IPS-11a (cell line): ENCODE data around the gene FGD4.

Source experiments
- H3K4me3 ChIP-seq: one replicate; pipeline ENCODE4 v1.5.1; 2013; ENCODE audit warnings: low read depth, low read length, control low read depth

FGD4 gene

DNA sequence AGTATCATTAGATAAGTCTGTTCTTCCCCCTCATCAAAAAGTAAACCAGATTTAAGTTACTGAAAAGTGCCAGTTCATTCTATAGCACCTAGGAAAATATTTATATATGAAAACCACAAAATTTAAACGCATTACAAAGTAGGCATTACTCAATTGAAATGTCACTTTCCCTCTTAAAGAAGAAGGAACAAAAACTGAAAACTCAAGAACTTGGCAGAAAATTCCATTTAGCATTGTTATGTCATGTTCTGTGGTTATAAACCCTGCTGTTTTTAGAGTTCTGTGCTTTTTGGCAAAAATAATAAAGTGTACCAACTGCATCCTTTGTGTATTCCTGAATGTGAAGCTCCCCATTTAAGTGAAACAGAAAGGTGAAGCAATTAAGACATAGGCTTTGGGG lies 3.6 kb downstream of the FGD4 start:
- H3K4me3 ChIP-seq = no peak overlapping the region

DNA sequence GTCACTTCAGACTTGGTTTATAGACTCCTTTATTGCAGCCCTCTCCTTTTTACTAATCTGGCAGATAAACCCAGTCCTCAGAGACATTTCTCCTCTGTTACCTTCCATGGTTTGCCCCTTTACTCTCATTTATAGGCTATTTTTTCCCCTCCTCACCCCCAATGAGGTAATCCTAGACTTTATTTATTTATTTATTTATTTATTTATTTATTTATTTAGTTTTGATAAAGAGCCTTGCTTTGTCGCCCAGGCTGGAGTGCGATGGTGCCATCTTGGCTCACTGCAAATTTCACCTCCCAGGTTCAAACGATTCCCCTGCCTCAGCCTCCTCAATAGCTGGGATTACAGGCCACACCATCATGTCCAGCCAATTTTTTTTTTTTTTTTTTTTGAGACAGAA lies 8.4 kb downstream of the FGD4 start:
- no peak overlapping the region for H3K4me3 ChIP-seq

DNA sequence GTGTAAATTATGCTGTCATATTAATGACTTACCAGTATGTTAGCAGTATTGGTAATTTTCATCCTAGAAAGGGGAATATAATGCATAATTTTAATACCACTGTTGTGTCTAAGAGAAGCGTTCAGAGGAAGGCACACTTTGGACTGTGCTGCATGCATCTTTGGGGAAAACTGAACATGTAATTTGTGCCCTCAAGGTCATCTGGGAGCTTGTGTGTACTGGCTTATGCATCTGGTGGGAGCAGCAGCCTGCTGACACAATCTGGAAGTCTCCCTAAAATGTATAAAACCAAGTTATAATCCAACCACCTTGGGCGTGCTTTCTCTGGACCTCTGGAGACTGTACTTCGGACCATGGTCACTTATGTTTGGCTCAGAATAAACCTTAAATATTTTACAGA lies 14.1 kb downstream of the FGD4 start:
- no peak overlapping the region for H3K4me3 ChIP-seq

DNA sequence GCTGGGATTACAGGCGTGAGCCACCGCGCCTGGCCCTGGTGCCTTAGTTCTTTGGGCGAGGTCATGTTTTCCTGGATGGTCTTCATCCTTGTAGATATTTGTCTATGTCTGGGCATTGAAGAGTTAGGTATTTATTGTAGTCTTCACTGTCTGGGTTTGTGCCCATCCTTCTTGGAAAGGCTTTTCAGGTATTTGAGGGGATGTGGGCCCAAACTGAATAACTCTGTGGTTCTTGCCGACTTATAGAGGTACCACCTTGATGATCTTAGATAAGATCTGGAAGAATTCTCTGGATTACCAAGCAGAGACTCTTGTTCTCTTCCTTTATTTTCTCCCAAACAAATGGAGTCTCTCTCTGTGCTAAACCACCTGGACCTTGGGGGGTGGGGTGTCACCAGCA lies 18.9 kb downstream of the FGD4 start:
- no peak overlapping the region for H3K4me3 ChIP-seq

DNA sequence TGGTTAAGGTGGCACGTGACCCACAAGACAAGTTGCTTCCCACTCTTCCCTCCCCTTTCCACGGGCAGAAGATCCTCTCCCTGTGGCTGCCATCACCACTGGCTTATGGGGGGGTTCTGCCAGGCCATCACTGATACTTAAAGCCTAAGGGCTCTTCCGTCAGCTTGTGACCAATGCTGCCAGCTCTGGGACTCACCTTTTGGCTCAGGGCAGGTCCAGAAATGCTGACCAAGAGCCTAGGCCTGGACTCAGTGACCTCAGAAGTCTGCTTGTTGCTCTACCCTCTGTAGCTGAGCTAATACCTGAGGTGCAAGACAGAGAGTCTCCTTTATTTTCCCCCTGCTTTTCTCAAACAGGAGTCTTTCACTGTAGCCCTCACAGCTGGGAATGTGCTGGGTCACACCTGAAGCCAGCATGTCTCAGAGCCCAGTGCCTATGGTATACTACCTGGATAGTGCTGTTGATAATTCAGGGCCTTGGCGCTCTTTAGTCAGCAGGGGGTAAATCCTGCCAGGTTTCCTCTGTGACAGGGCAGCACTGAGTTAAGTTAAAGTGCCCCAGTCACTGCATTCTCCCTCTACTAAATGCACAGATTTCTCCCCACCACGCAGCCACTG lies 19.7 kb downstream of the FGD4 start:
- H3K4me3 ChIP-seq = no peak overlapping the region

DNA sequence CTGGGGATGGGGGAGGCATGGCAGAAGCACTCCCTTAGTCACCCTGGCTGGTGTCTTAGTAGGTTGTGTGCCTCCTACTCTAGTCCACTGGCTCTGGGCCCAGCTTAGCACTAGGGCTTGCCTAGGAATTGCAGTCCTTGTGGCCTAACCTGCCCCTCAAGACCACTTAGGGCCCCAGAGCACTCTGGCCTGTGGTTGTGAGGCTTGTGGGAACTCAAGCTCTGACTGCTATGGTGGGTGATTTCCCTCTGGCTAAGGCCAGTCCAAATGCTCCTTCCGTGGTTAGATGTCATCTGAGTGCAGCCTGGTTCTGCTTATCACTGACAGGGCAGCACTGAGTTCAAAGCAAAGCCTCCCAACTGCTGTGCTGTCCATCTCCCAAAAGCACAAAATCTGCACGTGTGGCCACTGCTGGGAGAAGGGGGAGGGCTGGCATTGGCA lies 20.2 kb downstream of the FGD4 start:
- no peak overlapping the region for H3K4me3 ChIP-seq

DNA sequence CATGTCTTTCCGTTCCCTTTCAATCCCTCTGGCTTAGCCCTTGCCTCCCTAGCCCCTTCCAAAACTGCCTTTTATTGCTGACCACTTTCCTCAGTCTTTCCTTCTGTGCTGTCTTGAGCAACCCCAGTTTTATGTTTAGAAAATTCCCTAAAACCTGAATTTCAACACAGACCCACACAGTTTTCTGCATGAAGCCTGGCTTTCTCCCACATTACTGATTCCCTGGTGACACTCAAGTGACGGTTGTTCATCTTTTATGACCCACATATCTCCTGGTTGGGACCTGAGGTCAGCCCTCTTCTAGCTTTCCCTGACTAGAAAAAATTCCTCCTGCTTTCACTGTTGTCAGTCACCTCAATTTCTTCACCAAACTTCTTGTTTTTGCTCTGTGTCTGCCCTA lies 21.0 kb downstream of the FGD4 start:
- H3K4me3 ChIP-seq = no peak overlapping the region

DNA sequence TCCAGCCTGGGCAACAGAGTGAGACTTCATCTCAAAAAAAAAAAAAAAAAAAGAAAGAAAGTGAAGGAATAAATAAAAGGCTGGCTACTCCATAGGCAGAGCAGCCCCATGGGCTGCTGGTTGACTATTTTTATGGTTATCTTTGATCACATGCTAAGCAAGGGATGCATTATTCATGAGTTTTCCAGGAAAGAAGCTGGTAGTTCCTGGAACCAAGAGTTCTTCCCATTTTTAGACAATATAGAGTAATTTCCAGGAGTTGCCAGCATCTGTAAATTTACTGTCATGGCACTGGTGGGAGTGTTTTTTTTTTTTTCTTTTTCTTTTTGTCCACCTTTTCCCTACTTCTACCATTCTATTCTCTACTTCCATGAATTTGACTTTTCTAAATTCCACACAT lies 24.2 kb downstream of the FGD4 start:
- H3K4me3 ChIP-seq = no peak overlapping the region

DNA sequence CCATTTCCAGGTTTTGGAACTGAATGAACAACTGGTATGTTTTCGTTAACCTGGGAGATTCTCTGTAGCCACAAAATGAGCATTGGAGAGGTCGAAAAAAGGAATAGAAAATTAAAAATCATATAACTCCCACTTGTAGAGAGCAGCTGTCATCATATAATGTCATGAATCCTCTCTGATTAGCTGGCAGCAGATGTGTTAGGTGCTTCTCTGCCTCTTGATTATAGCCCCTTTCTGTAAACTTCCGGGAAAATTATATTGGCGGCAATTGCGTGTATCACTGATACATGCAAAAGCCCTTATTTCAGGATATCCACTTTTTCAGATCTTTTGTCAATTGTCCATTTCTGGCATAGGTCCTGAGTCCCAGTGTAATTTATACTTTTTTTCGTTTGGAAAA lies 31.7 kb downstream of the FGD4 start:
- no peak overlapping the region for H3K4me3 ChIP-seq

DNA sequence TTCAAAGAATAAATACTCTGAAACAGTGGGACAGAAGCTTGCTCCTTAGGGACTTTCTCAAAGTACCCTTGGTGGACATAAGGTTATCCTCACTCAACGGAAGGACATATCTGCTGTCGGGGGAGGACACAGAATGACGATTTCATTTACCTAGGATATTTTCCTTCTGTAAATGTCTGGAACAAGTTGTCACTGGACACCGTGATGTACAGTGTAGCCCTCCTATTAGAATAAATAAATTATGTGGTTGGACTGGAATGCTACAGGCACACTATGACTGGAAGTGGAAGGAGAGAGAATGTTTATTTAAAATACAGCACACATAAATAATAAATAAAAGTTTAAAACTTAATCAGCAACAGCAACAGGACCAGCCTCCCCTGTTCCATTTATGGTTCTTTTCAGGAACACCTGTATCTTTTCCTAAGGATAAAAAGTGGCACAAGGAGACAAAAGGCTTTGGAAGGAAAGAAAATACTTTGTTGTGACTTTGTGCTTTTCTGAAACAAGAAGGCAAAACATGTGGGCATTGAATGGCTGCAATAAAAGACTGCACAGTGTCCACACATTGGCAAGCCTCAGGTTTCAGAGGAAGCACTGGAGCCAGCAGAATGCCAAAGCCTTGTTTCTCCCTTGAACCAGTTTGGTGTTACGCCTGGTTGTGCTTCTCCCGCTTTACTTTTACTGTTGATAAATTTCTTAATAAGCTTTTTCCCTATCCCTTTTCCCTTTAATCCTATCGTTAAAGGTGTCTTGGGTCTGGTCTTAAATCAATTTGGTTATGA lies 36.8 kb downstream of the FGD4 start:
- H3K4me3 ChIP-seq = no peak overlapping the region

DNA sequence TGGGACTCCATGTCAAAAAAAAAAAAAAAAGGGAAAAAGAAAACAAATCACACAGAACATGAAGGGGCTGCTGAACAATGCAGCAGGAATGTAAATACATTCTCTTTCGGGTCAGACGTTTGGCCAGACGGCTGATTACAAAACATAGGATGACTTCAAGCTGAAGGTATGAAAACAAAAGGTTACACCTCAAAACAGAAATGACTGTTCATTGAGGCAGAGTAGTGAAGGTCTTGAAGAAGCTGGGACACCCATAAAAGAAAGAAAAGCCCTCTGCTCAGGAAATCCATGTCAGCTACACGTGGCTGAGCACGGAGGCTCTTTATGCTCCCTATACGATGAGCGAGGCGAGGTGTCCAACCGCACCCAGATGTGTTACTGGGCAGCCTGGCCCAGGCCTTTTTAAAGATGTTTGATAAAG lies 37.7 kb downstream of the FGD4 start:
- no peak overlapping the region for H3K4me3 ChIP-seq

DNA sequence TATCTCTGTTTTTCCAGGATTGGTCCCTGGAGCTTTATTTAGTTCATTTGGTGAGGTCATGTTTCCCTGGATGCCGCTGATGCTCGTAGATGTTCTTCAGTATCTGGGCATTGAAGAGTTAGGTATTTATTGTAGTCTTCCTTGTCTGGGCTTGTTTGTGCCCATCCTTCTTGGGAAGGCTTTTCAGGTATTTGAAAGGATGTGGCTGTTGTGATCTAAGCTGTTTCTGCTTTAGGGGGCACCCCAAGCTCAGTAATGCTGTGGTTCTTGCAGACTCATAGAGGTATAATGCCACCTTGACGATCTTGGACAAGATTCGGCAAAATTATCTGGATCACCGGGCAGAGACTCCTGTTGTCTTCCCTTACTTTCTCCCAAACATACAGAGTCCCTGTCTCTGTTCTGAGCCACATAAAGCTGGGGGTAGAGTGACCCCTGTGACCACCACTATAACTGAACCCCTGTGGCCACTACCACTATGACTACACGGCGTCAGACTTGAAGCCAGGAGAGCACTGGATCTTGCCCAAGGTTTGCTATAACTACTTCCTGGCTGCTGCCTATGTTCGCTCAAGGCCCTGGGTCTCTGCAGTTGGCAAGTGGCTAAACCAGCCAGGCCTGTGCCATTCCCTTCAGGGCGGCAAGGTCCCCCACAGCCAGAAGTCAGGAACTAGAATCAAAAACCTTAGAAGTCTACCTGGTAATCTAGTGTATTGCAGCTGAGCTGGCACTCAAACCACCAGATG lies 40.9 kb downstream of the FGD4 start:
- H3K4me3 ChIP-seq = no peak overlapping the region

DNA sequence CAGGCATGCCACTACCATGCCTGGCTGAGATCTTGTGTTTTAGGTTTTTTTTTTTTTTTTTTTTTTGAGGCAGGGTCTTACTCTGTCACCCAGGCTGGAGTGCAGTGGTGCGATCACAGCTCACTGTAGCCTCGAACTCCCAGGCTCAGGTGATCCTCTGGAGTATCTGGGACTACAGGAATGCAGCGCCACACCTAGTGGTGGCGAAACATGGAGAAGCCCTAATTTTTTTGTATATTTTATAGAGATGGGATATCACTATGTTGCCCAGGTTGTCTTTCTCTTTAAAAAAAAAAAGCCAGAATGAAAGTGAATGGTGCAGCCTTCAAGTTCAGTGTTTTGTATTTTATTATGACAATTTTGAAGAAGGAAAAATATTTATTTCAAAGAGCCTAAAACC lies 44.1 kb downstream of the FGD4 start:
- H3K4me3 ChIP-seq = no peak overlapping the region

DNA sequence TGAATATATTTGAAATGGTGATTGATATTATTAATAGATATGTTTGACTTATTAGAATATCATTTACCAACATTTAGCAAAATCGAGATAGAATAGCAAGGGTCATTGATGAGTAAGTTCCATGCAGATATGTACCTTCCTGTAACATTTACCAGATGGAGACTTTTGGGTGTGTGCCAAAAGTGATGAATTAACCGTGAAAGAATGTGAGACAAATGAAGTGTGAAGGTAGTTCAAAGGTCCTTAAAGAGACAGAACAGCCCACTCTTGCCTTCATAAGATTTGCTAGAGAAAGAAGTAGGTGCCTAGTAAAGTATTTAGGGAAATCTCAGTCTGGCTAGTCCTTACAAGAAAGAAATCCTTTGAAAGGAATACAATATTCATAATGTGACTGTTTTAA lies 45.5 kb downstream of the FGD4 start:
- no peak overlapping the region for H3K4me3 ChIP-seq

DNA sequence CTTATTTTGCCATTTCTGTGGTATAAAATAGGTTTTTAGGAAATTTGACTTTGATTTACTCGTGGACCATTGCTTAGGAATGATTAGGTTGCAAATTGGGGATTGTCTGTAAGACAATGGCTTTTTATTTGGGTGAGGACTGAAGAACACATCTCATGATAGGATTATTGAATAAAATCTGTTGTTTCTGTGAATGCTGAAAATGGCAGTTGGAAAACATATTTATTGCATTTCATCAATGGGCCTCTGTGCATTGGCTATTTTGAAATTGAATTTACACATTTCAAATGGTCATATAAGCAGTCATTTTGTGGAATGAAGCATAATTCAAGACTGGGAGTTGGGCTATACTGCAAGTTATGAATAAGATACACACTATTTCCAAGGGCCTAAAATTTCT lies 46.0 kb downstream of the FGD4 start:
- H3K4me3 ChIP-seq = no peak overlapping the region

DNA sequence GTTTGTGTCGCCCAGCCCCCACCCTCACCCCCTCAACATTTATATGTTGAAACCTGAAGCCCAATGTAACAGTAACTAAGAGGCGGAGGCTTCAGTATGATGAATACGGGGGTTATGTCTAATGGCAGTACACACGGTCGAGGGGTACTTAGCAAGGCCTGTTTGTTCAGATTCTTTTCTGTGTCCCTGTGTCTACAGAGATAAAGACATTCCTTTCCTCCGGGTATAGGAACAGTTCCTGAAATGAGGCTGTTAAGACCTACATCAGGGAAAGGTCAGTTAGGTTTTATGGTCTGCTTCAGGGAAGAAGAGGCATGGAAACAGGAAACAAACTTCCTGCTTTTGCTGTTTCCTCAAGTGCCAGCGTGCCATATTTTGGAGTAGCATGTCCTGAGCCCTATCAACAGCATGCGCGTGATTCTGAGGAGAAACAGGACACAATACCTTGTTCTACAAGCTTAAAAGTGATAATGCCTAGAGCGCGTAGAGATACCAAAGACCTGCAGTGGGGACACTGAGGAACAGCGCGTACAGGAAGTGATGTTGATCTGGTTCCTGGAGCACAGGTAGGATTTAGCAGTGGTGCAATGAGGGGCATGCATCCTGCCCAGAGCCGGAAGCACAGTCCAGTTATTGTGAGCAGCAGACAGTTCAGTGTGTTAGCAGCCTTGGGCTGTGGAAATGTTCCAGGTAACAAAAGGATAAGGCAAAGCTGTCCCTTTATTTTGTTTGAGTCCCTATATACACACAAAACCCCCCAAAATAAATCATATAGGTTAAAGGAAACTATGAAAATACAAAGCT lies 47.2 kb downstream of the FGD4 start:
- H3K4me3 ChIP-seq = no peak overlapping the region

DNA sequence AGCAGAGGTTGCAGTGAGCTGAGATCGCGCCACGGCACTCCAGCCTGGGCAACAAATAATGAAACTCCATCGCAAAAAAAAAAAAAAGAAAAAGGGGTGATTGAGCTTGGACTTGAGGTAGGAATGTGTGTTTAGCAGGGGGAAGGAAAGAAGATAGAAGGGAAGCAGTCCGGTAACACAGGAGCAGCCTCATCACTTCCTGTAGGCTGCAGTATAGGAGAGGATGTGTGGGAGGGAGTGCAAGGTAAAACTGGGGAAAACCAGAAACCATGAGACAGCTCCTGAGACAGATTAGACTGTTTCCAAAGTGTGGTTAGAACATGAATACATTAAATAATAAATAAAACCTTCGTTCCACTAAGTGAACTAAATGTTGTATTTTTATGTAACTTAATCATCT lies 49.2 kb downstream of the FGD4 start:
- no peak overlapping the region for H3K4me3 ChIP-seq

DNA sequence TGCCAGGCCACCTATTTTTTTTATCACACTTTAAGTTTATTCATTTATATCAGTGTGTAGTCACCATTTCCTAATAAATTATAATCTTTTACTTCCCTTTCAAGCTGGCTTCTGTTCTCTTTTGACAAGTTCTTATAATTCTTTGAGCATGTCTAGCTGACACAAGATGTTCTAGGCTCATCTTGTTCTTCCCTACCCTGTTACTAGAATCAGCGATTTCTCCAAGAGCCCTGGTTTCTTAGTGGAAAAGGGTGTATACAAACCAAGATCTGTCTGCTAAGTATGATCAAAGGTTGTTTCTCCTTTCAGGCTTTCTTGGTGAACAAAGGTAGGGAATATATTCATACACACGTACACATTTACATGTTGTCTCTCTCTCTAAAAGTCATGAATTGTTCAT lies 51.0 kb downstream of the FGD4 start:
- no peak overlapping the region for H3K4me3 ChIP-seq

DNA sequence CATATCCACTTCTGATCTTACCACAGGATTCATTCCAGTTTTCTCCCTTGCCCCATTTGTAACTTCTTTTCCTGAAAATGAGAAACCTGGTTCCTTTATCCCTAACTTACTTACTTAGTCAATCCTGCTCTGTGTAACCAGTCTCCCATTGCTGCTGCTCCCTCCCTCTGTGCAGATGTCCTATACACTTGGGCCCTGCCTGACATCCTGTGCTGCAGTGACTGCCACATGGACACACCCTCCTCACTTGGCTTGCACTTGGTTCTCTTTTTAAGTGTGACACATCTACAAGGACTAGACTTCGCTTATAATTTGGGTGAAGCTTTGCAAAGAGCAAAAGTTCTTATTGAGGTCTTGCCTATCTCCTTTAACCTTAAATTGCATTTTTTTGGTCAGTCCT lies 51.4 kb downstream of the FGD4 start:
- H3K4me3 ChIP-seq = no peak overlapping the region

DNA sequence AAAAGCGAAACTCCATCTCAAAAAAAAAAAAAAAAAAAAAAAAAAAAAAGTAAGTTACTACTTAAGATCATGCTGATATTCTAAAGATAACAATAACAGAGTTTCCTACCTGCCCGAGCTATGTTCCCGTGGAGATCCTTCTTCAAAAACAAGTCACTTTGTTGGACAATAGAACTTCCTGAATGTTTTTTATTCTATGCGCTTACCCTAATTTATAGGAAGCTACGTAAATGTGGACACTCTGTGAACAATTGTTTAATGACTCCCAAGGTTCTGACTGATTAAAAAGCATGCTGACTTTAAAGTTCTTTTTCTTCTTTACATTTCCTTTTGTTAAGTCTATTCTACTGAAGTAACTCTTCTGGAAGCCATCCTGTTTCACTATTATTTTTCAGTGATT lies 52.5 kb downstream of the FGD4 start:
- H3K4me3 ChIP-seq = no peak overlapping the region

DNA sequence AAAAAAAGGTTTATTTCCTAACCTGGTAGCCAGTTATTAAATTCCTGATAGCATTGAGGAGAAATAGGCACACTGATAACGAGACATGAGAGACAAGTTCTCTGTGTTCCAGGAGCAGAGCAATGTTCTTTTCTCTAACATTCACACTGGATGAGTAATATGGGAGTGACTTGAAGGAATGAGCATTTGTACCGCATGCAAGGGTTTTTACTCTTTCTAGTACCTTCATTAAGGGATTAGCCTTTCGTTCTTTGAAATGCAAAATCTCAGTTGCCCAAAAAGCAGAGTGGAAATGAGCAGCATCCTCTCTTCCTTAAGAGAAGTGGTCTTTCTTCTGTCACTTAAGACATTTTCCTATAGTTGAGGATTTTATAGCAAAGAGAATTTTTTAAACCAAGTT lies 54.7 kb downstream of the FGD4 start:
- H3K4me3 ChIP-seq = no peak overlapping the region
